DMS114 treated with DMSO at 0.1 percent for 48 hours (cell line): Measurements from ENCODE around the gene CD164L2.

Experiments
- DNase-seq: peaks from one replicate; lab custom pipeline; 2025; ENCODE audit not compliant: unreplicated experiment; lab: John Stamatoyannopoulos, UW

CD164L2 gene

GRCh38 chr1:27349784-27350662 is 33.1 kb downstream of the CD164L2 start:
- DNase-seq, result no peak

- DNase-seq, result no peak
These were observed 34.0 kb downstream of the CD164L2 start for GRCh38 chr1:27348861-27349783.

DNA sequence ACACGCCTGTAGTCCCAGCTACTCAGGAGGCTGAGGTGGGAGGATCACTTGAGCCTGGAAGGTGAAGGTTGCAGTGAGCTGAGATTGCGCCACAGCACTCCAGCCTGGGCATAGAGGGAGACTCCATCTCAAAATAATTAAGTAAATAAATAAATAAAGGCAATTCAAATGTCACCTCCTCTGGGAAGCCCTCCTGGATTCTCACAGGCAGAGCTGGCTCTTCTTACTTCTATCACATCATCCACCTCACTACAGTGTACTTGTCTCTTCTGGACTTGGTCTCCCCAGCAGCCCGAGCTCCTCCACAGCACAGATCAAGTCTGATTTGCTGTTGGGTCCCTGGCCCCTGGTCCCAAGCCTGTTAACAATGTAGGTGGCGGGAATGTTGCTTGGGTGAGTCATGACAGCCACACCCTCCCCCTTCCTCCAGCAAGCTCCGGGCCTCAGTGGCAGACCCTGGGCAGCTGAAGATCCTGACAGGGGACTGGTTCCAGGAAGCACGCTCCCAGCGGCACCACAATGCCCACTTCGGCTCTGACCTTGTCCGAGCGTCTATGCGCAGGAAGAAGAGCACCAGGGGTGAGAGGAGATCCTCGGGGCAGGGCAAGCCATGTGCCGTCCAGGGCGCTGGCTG is 36.0 kb downstream of the CD164L2 start:
- DNase-seq, result no peak

- DNase-seq, result no peak
These were observed 36.8 kb downstream of the CD164L2 start for GRCh38 chr1:27346357-27346756.

- DNase-seq, result no peak
These were observed 37.9 kb downstream of the CD164L2 start for GRCh38 chr1:27345272-27345671.

DNA sequence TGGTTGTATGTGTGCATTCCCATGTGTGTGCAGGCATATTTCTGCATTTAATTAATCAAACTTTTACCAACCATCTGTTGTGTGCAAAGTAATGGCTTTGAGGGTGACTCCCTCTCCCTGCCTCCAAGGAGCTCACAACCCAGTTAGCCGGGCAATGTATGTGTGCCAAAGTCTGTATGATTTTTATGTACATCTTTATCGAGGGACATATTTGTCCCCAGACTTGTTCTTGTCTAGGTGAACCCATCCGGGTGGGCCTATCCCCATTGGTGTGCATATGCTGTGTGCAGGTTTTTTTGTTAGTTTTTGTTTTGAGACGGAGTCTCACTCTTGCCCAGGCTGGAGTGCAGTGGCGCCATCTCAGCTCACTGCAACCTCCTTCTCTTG is 39.5 kb downstream of the CD164L2 start:
- DNase-seq, result no peak

DNA sequence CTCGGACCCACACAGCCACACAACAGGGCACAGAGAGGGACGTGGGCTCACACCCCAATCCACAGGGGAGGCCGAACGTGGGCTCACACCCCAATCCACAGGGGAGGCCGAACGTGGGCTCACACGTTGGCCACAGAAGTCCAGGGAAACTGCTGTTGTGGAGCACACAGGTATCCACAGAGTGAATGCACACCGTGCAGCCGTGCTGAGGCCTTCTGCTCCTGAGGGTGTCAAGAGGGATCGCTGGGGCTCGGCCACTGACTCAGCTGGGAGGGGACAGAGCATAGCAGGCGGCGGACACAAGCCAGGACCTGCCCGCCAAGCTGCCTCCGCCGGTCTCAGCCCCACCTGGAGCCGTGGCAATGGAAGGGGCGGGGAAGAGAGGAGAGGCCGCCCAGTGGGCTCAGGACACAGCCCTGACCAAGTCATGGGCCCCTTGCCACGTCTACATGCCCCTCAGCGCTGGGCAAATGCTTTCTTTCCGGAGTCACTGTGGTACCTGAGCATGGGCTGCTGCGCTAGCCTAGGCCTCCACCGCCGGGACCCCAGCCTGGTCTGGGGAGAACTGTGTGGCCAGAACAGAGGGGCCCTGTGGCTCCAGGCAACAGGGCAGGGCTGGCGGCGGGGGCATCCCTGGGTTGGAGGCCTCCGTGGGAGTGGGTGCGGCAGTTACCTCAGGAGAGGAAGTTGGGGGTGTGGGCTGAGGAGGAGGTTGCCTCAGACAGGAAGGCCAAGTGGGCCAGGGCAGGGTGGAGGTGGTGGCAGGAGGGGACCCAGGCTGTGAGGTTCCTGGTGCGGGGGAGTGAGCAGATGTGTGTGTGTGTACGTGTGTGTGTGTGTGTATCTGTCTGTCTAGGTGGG is 40.1 kb downstream of the CD164L2 start:
- DNase-seq, result no peak

- DNase-seq, result no peak
These were observed 40.7 kb downstream of the CD164L2 start for GRCh38 chr1:27342391-27342777.

- DNase-seq, result no peak
These were observed 41.4 kb downstream of the CD164L2 start, which contains the start of gene SYTL1 for GRCh38 chr1:27341525-27342252. Gene SYTL1 (plus strand): TSS chr1:27342022. CDS start chr1:27345335, 3,313 bp downstream.

DNA sequence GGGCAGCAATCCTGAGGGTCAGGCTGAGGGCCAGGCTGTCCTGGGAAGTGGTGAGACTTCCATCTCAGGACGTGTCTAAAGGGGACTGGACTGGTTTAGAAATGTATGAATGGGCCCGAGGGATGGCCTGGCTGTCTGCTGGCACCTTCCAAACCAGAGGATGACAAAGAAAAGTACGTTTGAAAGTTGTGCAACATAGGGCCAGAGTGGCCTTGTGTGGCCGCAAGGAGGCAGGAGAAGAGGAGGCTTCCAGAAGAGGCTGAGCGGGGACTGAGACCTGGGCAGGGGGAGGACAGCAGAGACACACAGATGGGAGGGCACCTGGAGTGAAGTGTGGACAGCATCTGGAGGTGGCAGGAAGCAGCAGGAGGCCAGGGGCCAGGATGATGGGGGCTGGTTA is 43.9 kb downstream of the CD164L2 start:
- no peak for DNase-seq

- DNase-seq, result no peak
These were observed 44.4 kb downstream of the CD164L2 start for GRCh38 chr1:27338751-27339150.

DNA sequence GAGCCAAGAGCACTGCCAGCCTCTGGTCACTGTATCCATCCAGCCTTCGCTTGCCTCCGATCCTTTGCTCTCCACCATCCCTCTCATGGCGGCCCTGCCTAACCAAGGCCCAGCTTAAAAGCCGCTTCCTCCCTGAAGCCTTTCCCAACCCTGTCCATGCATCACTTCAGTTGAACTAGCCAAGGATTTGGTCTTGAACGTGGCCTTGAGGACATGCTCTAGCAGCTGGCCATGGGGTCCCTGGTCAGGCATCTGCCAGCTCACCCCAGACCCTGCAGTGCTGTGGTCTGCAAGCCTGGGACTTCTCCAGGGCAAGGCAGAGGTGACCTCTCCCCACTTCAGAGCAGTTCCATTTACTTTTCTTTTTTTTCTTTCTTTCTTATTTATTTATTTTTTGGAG is 46.4 kb downstream of the CD164L2 start:
- DNase-seq, result no peak

GRCh38 chr1:27335506-27336422 is 47.4 kb downstream of the CD164L2 start:
- no peak for DNase-seq

DNA sequence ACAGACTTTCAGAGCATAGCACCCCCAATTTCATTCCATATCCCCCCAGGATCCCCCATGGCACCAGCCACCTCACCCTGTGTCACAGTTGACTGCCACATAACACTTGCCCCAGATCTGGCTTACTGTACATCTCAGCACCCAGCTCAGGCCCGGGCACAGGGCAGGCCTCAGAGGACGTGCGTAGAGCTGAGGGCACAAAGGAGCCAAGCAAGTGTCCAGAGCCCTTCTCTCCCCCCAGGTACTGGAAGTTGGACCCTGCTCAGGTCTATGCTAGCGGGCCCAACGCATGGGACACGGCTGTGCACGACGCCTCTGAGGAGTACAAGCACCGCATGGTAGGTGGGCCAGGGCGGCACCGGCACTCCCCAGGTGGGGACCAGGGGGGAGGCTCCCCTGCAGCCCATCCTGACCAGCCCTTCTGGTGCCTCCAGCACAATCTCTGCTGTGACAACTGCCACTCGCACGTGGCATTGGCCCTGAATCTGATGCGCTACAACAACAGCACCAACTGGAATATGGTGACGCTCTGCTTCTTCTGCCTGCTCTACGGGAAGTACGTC is 49.3 kb downstream of the CD164L2 start:
- no peak for DNase-seq

DNA sequence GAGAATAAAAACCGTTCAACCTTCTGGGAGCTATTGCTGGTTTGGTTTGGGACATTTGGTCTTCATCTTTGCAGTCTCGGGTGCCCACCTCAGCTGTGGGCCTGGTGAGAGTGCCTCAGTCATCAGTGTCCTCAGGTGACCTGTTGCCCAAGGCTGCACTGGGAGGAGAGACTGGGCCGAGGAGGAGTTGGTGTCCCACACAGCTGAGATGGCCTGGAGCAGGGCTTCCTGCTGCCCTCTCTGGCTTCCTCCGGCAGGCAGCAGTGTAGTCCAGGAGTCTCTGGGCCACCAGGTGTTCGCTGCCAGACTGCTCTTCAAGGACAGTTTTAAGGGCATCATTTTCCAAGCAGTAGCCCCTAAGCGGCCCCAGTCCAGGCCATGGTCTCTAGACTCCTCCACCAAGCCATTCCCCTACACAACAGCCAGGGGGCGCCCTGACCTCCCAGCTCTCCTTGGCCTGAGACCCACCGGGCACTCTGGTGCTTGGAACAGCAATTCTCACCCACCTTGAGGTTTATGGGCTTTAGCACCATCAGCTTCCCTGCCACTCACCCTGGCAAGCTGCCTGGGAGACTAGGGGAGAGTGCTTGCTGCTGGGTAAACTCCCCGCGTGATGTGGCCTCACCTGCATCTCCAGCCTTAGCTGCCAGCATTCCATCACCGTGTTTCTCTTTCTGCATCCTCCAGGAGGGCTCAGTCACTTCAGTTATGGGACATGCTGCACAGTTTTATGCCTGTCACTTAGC is 50.4 kb downstream of the CD164L2 start:
- DNase-seq, result peak; percentile 9

GRCh38 chr1:27331922-27332321 is 51.2 kb downstream of the CD164L2 start:
- no peak for DNase-seq

GRCh38 chr1:27331426-27331825 is 51.7 kb downstream of the CD164L2 start:
- DNase-seq, result no peak

DNA sequence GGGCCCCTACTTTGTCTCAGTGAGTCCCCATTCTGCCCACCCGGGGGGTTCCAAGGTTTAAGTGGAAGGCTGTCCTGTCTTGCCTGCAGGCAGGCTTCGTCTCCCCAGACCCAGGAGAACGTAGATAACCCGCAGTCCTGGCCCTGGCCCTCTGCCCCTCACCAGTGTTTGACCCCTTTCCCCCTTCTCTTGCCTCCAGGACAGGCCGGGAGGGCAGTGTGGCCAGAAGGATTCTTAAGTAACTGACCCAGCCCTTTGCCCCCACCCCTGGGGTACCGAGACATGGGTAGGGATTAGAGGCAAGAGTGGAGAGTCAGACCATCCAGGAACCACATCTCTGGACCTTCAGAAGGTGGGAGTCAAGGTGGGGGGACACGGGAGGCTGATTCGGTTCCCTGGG is 52.3 kb downstream of the CD164L2 start:
- no peak for DNase-seq
